Measurements from ENCODE around the gene SMC2.

SMC2 gene

GRCh38 chr9:104085525-104085924 lies 8.6 kb upstream of the SMC2 start:
- no peak overlapping the region for H3K9ac ChIP-seq (ENCODE audit: low read depth, low read length)
- no peaks in the 10 kb centered on the region for H3K36me3 ChIP-seq (ENCODE audit: insufficient read depth, low read length)
- H3K27me3 ChIP-seq (ENCODE audit: insufficient read depth, low read length) = no peaks in the 10 kb centered on the region
- no peak overlapping the region for H3K27ac ChIP-seq (ENCODE audit: low read depth, low read length)
- peaks cover 16% of the 10 kb centered on the region for H3K9me3 ChIP-seq (ENCODE audit: insufficient read depth, low read depth, low read length)
- H3K4me1 ChIP-seq (ENCODE audit: insufficient read depth, low read length) = no peaks in the 10 kb centered on the region
- H3K4me3 ChIP-seq (ENCODE audit: low read length) = no peak overlapping the region
- WGBS = no CpG with 5 or more reads among the region's 1 CpG

GRCh38 chr9:104087894-104088293 lies 6.2 kb upstream of the SMC2 start:
- Histone ChIP-seq H3K27me3 (ENCODE audit: insufficient read depth, low read length) (no peaks in the 10 kb centered on the region), H3K36me3 (ENCODE audit: insufficient read depth, low read length) (no peaks in the 10 kb centered on the region), H3K4me3 (ENCODE audit: low read length) (no peak overlapping the region), H3K9ac (ENCODE audit: low read depth, low read length) (no peak overlapping the region), H3K4me1 (ENCODE audit: insufficient read depth, low read length) (peaks cover 5% of the 10 kb centered on the region; the same call in 1 of the 2 replicates), H3K9me3 (ENCODE audit: insufficient read depth, low read depth, low read length) (peaks cover under 1% of the 10 kb centered on the region; the same call in 1 of the 2 replicates), H3K27ac (ENCODE audit: low read depth, low read length) (no peak overlapping the region)
- WGBS = 87% methylated on average over 3 of the region's 3 CpGs

- H3K27me3 ChIP-seq (ENCODE audit: insufficient read depth, low read length) = no peaks in the 10 kb centered on the region
- H3K9me3 ChIP-seq (ENCODE audit: insufficient read depth, low read depth, low read length) = no peaks in the 10 kb centered on the region; the same call in 1 of the 2 replicates
- whole genome bisulfite sequencing = 69% methylated on average over 2 of the region's 2 CpGs
- H3K9ac ChIP-seq (ENCODE audit: low read depth, low read length) = no peak overlapping the region
- no peak overlapping the region for H3K4me3 ChIP-seq (ENCODE audit: low read length)
- no peaks in the 10 kb centered on the region for H3K36me3 ChIP-seq (ENCODE audit: insufficient read depth, low read length)
- H3K27ac ChIP-seq (ENCODE audit: low read depth, low read length) = no peak overlapping the region
- H3K4me1 ChIP-seq (ENCODE audit: insufficient read depth, low read length) = peaks cover 6% of the 10 kb centered on the region; the same call in 1 of the 2 replicates
Measured at GRCh38 chr9:104088416-104088815, 5.7 kb upstream of the SMC2 start.

GRCh38 chr9:104090578-104090977 lies 3.5 kb upstream of the SMC2 start:
- no peak overlapping the region for H3K9ac ChIP-seq (ENCODE audit: low read depth, low read length)
- no peaks in the 10 kb centered on the region for H3K9me3 ChIP-seq (ENCODE audit: insufficient read depth, low read depth, low read length)
- no peaks in the 10 kb centered on the region for H3K36me3 ChIP-seq (ENCODE audit: insufficient read depth, low read length)
- WGBS = 80% methylated on average over 1 of the region's 2 CpGs
- no peak overlapping the region for H3K27ac ChIP-seq (ENCODE audit: low read depth, low read length)
- no peaks in the 10 kb centered on the region for H3K27me3 ChIP-seq (ENCODE audit: insufficient read depth, low read length)
- H3K4me3 ChIP-seq (ENCODE audit: low read length) = no peak overlapping the region
- peaks cover 13% of the 10 kb centered on the region; the same call in 1 of the 2 replicates for H3K4me1 ChIP-seq (ENCODE audit: insufficient read depth, low read length)

GRCh38 chr9:104091116-104091515 lies 3.0 kb upstream of the SMC2 start:
- H3K9ac ChIP-seq (ENCODE audit: low read depth, low read length) = no peak overlapping the region
- WGBS = 93% methylated on average over 6 of the region's 8 CpGs

GRCh38 chr9:104091708-104092107 lies 2.4 kb upstream of the SMC2 start:
- peaks cover 13% of the 10 kb centered on the region; the same call in 1 of the 2 replicates for H3K4me1 ChIP-seq (ENCODE audit: insufficient read depth, low read length)
- no peaks in the 10 kb centered on the region for H3K36me3 ChIP-seq (ENCODE audit: insufficient read depth, low read length)
- WGBS = 92% methylated on average over 4 of the region's 4 CpGs
- H3K9me3 ChIP-seq (ENCODE audit: insufficient read depth, low read depth, low read length) = no peaks in the 10 kb centered on the region
- H3K4me3 ChIP-seq (ENCODE audit: low read length) = no peak overlapping the region
- no peaks in the 10 kb centered on the region for H3K27me3 ChIP-seq (ENCODE audit: insufficient read depth, low read length)
- H3K27ac ChIP-seq (ENCODE audit: low read depth, low read length) = no peak overlapping the region
- no peak overlapping the region for H3K9ac ChIP-seq (ENCODE audit: low read depth, low read length)

More at GRCh38 chr9:104091116-104091515, 3.0 kb upstream of the SMC2 start:
- no peaks in the 10 kb centered on the region for H3K36me3 ChIP-seq (ENCODE audit: insufficient read depth, low read length)
- H3K9me3 ChIP-seq (ENCODE audit: insufficient read depth, low read depth, low read length) = no peaks in the 10 kb centered on the region
- H3K4me1 ChIP-seq (ENCODE audit: insufficient read depth, low read length) = peaks cover 13% of the 10 kb centered on the region; the same call in 1 of the 2 replicates
- H3K27me3 ChIP-seq (ENCODE audit: insufficient read depth, low read length) = no peaks in the 10 kb centered on the region
- no peak overlapping the region for H3K4me3 ChIP-seq (ENCODE audit: low read length)
- H3K27ac ChIP-seq (ENCODE audit: low read depth, low read length) = no peak overlapping the region

GRCh38 chr9:104092192-104092591 lies 1.9 kb upstream of the SMC2 start:
- 100% methylated on average over 1 of the region's 2 CpGs for WGBS
- Histone ChIP-seq H3K4me3 (ENCODE audit: low read length) (peak overlapping the region; percentile 94; the same call in 1 of the 2 replicates), H3K36me3 (ENCODE audit: insufficient read depth, low read length) (no peaks in the 10 kb centered on the region), H3K4me1 (ENCODE audit: insufficient read depth, low read length) (peaks cover 13% of the 10 kb centered on the region; the same call in 1 of the 2 replicates), H3K9ac (ENCODE audit: low read depth, low read length) (no peak overlapping the region), H3K27ac (ENCODE audit: low read depth, low read length) (no peak overlapping the region), H3K9me3 (ENCODE audit: insufficient read depth, low read depth, low read length) (no peaks in the 10 kb centered on the region), H3K27me3 (ENCODE audit: insufficient read depth, low read length) (no peaks in the 10 kb centered on the region)

GRCh38 chr9:104092875-104093600 lies 1.1 kb upstream of the SMC2 start:
- Histone ChIP-seq H3K36me3 (ENCODE audit: insufficient read depth, low read length) (no peaks in the 10 kb centered on the region), H3K4me3 (ENCODE audit: low read length) (peak overlapping the region; percentile 94), H3K27ac (ENCODE audit: low read depth, low read length) (peak overlapping the region; percentile 96), H3K4me1 (ENCODE audit: insufficient read depth, low read length) (peaks cover 13% of the 10 kb centered on the region; the same call in 1 of the 2 replicates), H3K9me3 (ENCODE audit: insufficient read depth, low read depth, low read length) (no peaks in the 10 kb centered on the region), H3K27me3 (ENCODE audit: insufficient read depth, low read length) (no peaks in the 10 kb centered on the region), H3K9ac (ENCODE audit: low read depth, low read length) (peak overlapping the region; percentile 88)
- WGBS = 38% methylated on average over 12 of the region's 12 CpGs

- Histone ChIP-seq H3K4me1 (ENCODE audit: insufficient read depth, low read length) (peaks cover 13% of the 10 kb centered on the region; the same call in 1 of the 2 replicates), H3K27me3 (ENCODE audit: insufficient read depth, low read length) (no peaks in the 10 kb centered on the region), H3K9me3 (ENCODE audit: insufficient read depth, low read depth, low read length) (no peaks in the 10 kb centered on the region), H3K4me3 (ENCODE audit: low read length) (peak overlapping the region; percentile 94), H3K36me3 (ENCODE audit: insufficient read depth, low read length) (peaks cover 4% of the 10 kb centered on the region), H3K9ac (ENCODE audit: low read depth, low read length) (peak overlapping the region; percentile 88), H3K27ac (ENCODE audit: low read depth, low read length) (peak overlapping the region; percentile 96; the same call in 1 of the 2 replicates)
- WGBS = 1% methylated on average over 18 of the region's 18 CpGs
Measured at GRCh38 chr9:104094534-104095015, 466 bp downstream of the SMC2 start.

- Histone ChIP-seq H3K4me3 (ENCODE audit: low read length) (no peak overlapping the region), H3K27me3 (ENCODE audit: insufficient read depth, low read length) (no peaks in the 10 kb centered on the region), H3K36me3 (ENCODE audit: insufficient read depth, low read length) (peaks cover 54% of the 10 kb centered on the region), H3K9me3 (ENCODE audit: insufficient read depth, low read depth, low read length) (no peaks in the 10 kb centered on the region), H3K27ac (ENCODE audit: low read depth, low read length) (no peak overlapping the region), H3K9ac (ENCODE audit: low read depth, low read length) (no peak overlapping the region), H3K4me1 (ENCODE audit: insufficient read depth, low read length) (peaks cover 7% of the 10 kb centered on the region; the same call in 1 of the 2 replicates)
- whole genome bisulfite sequencing = 80% methylated on average over 1 of the region's 1 CpG
Measured at GRCh38 chr9:104099630-104100029, 5.5 kb downstream of the SMC2 start.

GRCh38 chr9:104104360-104104759 lies 10.3 kb downstream of the SMC2 start:
- no peaks in the 10 kb centered on the region for H3K9me3 ChIP-seq (ENCODE audit: insufficient read depth, low read depth, low read length)
- H3K36me3 ChIP-seq (ENCODE audit: insufficient read depth, low read length) = peaks cover 98% of the 10 kb centered on the region
- H3K4me3 ChIP-seq (ENCODE audit: low read length) = no peak overlapping the region
- H3K9ac ChIP-seq (ENCODE audit: low read depth, low read length) = no peak overlapping the region
- no peaks in the 10 kb centered on the region for H3K4me1 ChIP-seq (ENCODE audit: insufficient read depth, low read length)
- no peaks in the 10 kb centered on the region for H3K27me3 ChIP-seq (ENCODE audit: insufficient read depth, low read length)
- 90% methylated on average over 1 of the region's 1 CpG for WGBS
- H3K27ac ChIP-seq (ENCODE audit: low read depth, low read length) = no peak overlapping the region
